Natural killer cell treated with Interleukin-12 subunit alpha and Interleukin-12 subunit beta and Interleukin-15 and Interleukin-18, amount 100 ng/mL, for 72 hours (primary cell): ENCODE results near the gene TMEM130. TPM values are rescaled to one million over a fixed set of nuclear protein-coding genes. Genes with fewer than 3 reads are reported as not detected.

ENCODE experiments used
- ATAC-seq, 2 donors: fragments of 150-1000 bp; cut with Tn5 transposase in 1 of 2; sonication (Bioruptor Pico), chemical (Tn5 transposase) in 1 of 2; 2 replicates each; pipeline ENCODE4 v1.10.0; 2021
- DNase-seq: peaks from one replicate; pipeline ENCODE4 v3.0.0; 2022; ENCODE audit warnings: low spot score
- H3K27ac Mint-ChIP-seq, 2 donors: 1 replicate in 1 of 2; 2 replicates in 1 of 2; pipeline ENCODE4 v1.8.0; 2022; ENCODE audit warnings: mixed read lengths in 2 of 2, mild to moderate bottlenecking in 1 of 2, moderate library complexity in 1 of 2
- H3K27me3 Mint-ChIP-seq, 2 donors: 1 replicate in 1 of 2; 2 replicates in 1 of 2; pipeline ENCODE4 v1.8.0; 2022; ENCODE audit warnings: mixed read lengths in 2 of 2
- H3K36me3 Mint-ChIP-seq: one replicate; pipeline ENCODE4 v1.8.0; 2022; ENCODE audit warnings: mixed read lengths
- H3K4me1 Mint-ChIP-seq, 2 donors: 1 replicate in 1 of 2; 2 replicates in 1 of 2; pipeline ENCODE4 v1.8.0; 2022; ENCODE audit warnings: low read depth in 2 of 2, mixed read lengths in 2 of 2, mild to moderate bottlenecking in 1 of 2
- H3K4me3 Mint-ChIP-seq: one replicate; pipeline ENCODE4 v1.8.0; 2022; ENCODE audit warnings: mixed read lengths
- H3K9me3 Mint-ChIP-seq: 2 replicates; pipeline ENCODE4 v1.8.0; 2022; ENCODE audit warnings: mixed read lengths
- total RNA-seq, 2 donors: library from RNA; stranded (reverse); gene quantifications; one replicate each; pipeline ENCODE4 v1.2.3, GENCODE V29; 2022

Gene TMEM130
- total RNA-seq, 2 donors from 2014 or later: not detected

- no peak for ATAC-seq
- Mint-ChIP-seq H3K4me3 (no peak overlapping the region), H3K27me3 (peaks cover 0 to 5% of the 10 kb centered on the region in 2 donors), H3K27ac (no peak overlapping the region), H3K4me1 (no peaks in the 10 kb centered on the region), H3K9me3 (no peaks in the 10 kb centered on the region), H3K36me3 (no peaks in the 10 kb centered on the region)
- DNase-seq: no peak
These were observed 63.6 kb downstream of the TMEM130 start for GRCh38 chr7:98805956-98806838.

- peaks cover 0 to 11% of the 10 kb centered on the region in 2 donors for H3K27me3 Mint-ChIP-seq
- H3K36me3 Mint-ChIP-seq: no peaks in the 10 kb centered on the region
- no peak for DNase-seq
- H3K9me3 Mint-ChIP-seq: peaks cover 3% of the 10 kb centered on the region
- no peak overlapping the region for H3K27ac Mint-ChIP-seq
- no peaks in the 10 kb centered on the region for H3K4me1 Mint-ChIP-seq
- no peak overlapping the region for H3K4me3 Mint-ChIP-seq
- ATAC-seq: no peak
These were observed 67.1 kb downstream of the TMEM130 start for GRCh38 chr7:98802781-98803110.

- Mint-ChIP-seq H3K27ac (no peak overlapping the region), H3K27me3 (peaks cover 0 to 11% of the 10 kb centered on the region in 2 donors), H3K4me1 (no peaks in the 10 kb centered on the region), H3K9me3 (peaks cover 3% of the 10 kb centered on the region), H3K4me3 (no peak overlapping the region), H3K36me3 (no peaks in the 10 kb centered on the region)
- ATAC-seq: peak in 1 of 2 donors; percentile 51
- no peak for DNase-seq
These were observed 67.6 kb downstream of the TMEM130 start for GRCh38 chr7:98802088-98802780.

DNA sequence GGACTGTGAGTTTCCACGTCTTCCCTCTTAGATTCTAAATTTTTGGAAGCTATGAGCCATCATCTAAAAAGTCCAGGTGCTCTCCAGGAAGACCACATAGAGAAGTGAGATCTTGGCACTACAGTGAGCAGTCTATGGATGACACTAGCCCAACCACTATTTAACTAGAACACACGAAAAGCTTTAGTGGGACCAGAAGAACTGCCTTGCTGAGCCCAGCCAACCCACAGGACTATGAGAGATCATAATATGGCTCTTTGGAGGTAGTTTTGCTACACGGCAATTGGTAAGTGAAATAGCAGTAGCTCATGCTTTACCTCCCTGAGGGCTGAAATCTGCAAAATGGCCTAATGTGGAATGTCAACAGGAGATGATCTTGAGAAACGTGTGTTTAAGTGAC is 68.8 kb downstream of the TMEM130 start:
- no peak for ATAC-seq
- H3K4me3 Mint-ChIP-seq: no peak overlapping the region
- H3K4me1 Mint-ChIP-seq: no peaks in the 10 kb centered on the region
- DNase-seq: no peak
- H3K27me3 Mint-ChIP-seq: peaks cover 0 to 11% of the 10 kb centered on the region in 2 donors
- H3K36me3 Mint-ChIP-seq: no peaks in the 10 kb centered on the region
- no peak overlapping the region for H3K27ac Mint-ChIP-seq
- H3K9me3 Mint-ChIP-seq: peaks cover 3% of the 10 kb centered on the region

DNA sequence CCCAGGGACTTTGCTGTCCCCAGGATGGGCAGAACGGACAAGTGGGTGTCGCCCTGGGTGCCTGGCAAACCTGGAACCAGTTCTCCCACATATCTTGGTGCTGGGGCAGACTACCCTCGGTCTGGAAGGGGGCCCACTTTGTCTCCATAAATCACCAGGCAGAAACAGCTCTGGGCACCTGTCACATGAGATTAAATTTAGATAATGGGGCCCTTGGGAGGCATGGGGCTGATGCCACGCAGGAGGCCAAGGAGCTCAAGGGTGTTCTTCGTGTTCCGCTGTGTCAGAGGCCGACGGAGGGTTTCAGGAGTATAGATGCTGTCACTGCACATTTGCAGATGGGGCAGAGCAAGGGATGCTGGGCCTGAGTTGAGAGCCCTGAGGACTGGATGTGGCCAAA is 72.7 kb downstream of the TMEM130 start:
- no peak for ATAC-seq
- Mint-ChIP-seq H3K4me1 (no peaks in the 10 kb centered on the region), H3K9me3 (peaks cover 3% of the 10 kb centered on the region), H3K27ac (no peak overlapping the region), H3K36me3 (no peaks in the 10 kb centered on the region), H3K27me3 (peaks cover 5 to 11% of the 10 kb centered on the region in 2 donors), H3K4me3 (no peak overlapping the region)
- no peak for DNase-seq

Other genes starting within 250 kb of the TMEM130 start
- 10 to 100 TPM; 57.9 to 78.3 TPM for gene TRRAP, start 8.5 kb upstream of the TMEM130 start, total RNA-seq